Measurements from ENCODE around the gene DOCK1.

DOCK1 gene

GRCh38 chr10:126904818-126905701, at the start of gene DOCK1:
Gene DOCK1 (plus strand): TSS chr10:126905428. CDS start chr10:126905518, 90 bp downstream.
- H3K36me3 ChIP-seq, result no peaks in the 10 kb centered on the region
- no peak within 1 kb of the TSS for H3K9ac ChIP-seq
- H3K27me3 ChIP-seq, result no peaks in the 10 kb centered on the region
- H3K4me1 ChIP-seq, result no peaks in the 10 kb centered on the region
- no peak within 1 kb of the TSS for H3K4me2 ChIP-seq
- H3K27ac ChIP-seq, result no peak within 1 kb of the TSS
- no peak within 1 kb of the TSS for H3K4me3 ChIP-seq
- H3K9me3 ChIP-seq, result peaks cover 25% of the 10 kb centered on the region
- no peak for TF ChIP-seq Cebpa-rat (IDR thresholded peaks at IDR 0.05)
- H4K20me1 ChIP-seq, result no peaks in the 10 kb centered on the region

DNA sequence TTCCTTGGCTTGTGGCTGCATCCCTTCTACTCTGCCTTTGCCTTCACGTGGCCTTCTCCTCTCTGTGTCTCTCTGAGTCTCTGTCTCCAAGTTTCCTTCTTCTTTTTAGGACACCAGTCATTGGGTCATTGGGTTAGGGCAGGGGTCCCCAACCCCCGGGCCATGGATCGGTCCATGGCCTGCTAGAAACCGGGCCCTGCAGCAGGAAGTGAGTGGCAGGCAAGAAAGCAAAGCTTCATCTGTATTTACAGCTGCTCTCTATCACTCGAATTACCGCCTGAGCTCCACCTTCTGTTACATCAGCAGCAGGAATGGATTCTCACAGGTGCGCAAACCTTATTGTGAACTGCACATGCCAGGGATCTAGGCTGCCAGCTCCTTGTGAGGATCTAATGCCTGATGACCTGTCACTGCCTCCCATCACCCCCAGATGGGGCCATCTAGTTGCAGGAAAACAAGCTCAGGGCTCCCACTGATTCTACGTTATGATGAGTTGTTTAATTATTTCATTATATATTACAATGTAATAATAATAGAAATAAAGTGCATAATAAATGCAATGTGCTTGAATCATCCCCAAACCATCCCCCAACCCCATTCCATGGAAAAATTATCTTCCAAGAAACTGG, 47.9 kb upstream of the DOCK1 start:
- Histone ChIP-seq H3K27me3 (no peaks in the 10 kb centered on the region), H4K20me1 (no peaks in the 10 kb centered on the region), H3K27ac (no peak overlapping the region)

DNA sequence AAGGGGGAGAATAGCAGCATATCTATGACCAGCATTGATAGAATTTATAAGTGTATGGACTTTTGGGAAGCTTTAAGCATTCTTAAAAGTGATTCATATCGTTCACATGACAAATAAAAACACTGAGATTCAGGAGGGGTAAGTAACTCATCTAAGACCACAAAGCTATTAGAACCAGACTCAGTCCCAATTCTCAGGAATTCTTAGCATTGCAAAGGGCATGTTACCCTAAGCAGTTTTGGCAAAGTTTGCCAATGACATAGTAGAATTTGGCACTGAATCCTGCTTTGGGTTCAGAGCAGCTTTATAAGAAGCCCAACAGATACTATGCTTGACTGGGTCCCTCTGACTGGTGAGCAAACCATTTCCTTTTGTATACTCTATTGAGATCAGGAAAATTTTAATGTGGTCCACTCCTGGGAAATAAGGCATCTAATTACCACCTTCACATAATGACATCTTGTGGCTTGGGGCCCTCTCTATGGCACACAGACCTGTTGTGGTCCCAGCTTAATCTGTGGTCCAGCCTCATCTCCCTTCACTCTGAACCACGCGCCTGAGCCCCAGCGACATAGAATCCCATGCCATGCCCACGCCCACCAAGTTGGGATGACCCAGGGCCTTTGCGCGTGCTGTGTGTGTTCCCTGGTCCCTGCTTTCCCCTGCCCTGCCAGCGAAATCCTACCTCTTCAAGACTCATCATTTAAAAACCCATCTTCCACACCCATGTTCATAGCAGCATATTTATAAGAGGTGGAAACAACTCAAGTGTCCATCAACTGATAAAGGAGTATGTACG, 37.5 kb upstream of the DOCK1 start:
- Histone ChIP-seq H3K27me3 (no peaks in the 10 kb centered on the region), H4K20me1 (no peaks in the 10 kb centered on the region), H3K4me2 (no peak overlapping the region), H3K27ac (no peak overlapping the region), H3K9me3 (no peaks in the 10 kb centered on the region), H3K4me3 (no peak overlapping the region), H3K4me1 (peaks cover 5% of the 10 kb centered on the region), H3K9ac (no peak overlapping the region), H3K36me3 (no peaks in the 10 kb centered on the region)
- no peak for TF ChIP-seq Cebpa-rat (IDR thresholded peaks at IDR 0.05)

More for the DNA sequence above, 47.9 kb upstream of the DOCK1 start:
- Histone ChIP-seq H3K9me3 (no peaks in the 10 kb centered on the region), H3K4me3 (no peak overlapping the region), H3K4me2 (no peak overlapping the region), H3K4me1 (no peaks in the 10 kb centered on the region), H3K9ac (no peak overlapping the region), H3K36me3 (no peaks in the 10 kb centered on the region)
- no peak for TF ChIP-seq Cebpa-rat (IDR thresholded peaks at IDR 0.05)

- Histone ChIP-seq H3K36me3 (no peaks in the 10 kb centered on the region), H3K27me3 (no peaks in the 10 kb centered on the region), H3K27ac (no peak overlapping the region), H3K4me1 (peaks cover 11% of the 10 kb centered on the region), H3K9me3 (no peaks in the 10 kb centered on the region), H3K4me3 (no peak overlapping the region), H3K4me2 (no peak overlapping the region), H3K9ac (no peak overlapping the region), H4K20me1 (no peaks in the 10 kb centered on the region)
- no peak for TF ChIP-seq Cebpa-rat (IDR thresholded peaks at IDR 0.05)
These were observed 36.9 kb upstream of the DOCK1 start for GRCh38 chr10:126868371-126868770.

DNA sequence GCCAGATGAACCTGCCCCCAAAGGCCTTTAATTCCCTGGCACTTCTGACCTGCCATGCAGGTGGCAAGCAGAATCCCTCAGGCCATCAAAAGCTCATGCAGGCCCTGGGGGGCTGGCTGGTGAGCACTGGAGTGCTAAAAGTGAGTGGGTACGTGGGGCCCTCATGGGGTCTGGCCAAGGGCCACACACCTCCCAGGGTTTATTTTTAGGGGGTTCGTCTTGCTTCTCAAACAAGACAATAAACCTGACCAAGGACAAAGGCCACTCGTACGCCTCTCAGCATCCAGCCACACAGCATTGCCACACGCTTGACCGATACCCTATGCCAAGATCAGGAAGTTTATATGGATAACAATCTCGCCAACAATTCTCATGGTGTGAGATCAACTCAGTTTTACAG, 33.1 kb upstream of the DOCK1 start:
- H3K4me1 ChIP-seq, result peaks cover 11% of the 10 kb centered on the region
- no peak overlapping the region for H3K4me2 ChIP-seq
- no peaks in the 10 kb centered on the region for H3K27me3 ChIP-seq
- H4K20me1 ChIP-seq, result no peaks in the 10 kb centered on the region
- H3K4me3 ChIP-seq, result no peak overlapping the region
- TF ChIP-seq Cebpa-rat (IDR thresholded peaks at IDR 0.05), result no peak
- H3K9me3 ChIP-seq, result no peaks in the 10 kb centered on the region
- H3K27ac ChIP-seq, result no peak overlapping the region
- H3K36me3 ChIP-seq, result no peaks in the 10 kb centered on the region
- no peak overlapping the region for H3K9ac ChIP-seq

DNA sequence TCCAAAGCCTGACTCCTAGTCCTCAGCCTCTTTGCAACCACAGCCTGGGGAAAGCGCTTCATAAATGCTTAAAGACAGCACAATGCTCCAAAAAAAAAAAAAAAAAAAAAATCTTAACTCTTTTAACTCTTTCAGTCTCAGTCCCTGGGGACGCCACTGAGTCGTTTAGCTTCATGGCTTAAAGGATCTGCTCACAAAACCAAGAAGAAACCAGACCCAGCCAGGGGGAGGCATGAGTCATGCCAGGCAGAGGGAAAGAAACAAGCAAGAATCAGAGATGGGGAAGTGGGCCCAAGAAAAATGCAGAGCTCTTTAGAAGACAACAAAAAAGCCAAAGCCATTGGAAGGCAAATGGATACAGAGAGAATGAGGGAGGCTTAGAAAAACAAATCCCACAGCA, 32.5 kb upstream of the DOCK1 start:
- Histone ChIP-seq H3K4me1 (peaks cover 11% of the 10 kb centered on the region), H4K20me1 (no peaks in the 10 kb centered on the region), H3K4me2 (no peak overlapping the region), H3K27me3 (no peaks in the 10 kb centered on the region), H3K27ac (no peak overlapping the region), H3K4me3 (no peak overlapping the region), H3K36me3 (no peaks in the 10 kb centered on the region), H3K9ac (no peak overlapping the region), H3K9me3 (no peaks in the 10 kb centered on the region)
- TF ChIP-seq Cebpa-rat (IDR thresholded peaks at IDR 0.05), result no peak

DNA sequence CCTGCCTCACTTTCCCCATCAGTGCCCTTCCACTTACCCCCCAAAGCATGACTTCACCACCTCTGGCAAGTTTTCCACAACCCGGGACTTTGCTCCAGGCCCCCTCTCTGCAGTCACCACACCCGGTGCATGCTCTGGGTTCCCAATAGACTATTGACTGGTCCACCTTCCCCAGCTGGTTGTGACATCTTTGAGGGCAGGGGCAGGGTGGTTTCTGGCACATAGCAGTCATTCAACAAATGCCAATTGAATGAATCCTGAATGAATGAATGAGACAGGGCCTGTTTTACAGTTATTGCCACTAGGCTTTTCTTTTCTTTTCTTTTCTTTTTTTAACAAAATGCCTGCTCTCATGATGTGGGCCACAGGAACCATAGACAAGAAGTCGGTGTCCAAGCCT, 28.8 kb upstream of the DOCK1 start:
- no peaks in the 10 kb centered on the region for H4K20me1 ChIP-seq
- H3K36me3 ChIP-seq, result no peaks in the 10 kb centered on the region
- TF ChIP-seq Cebpa-rat (IDR thresholded peaks at IDR 0.05), result no peak
- H3K4me2 ChIP-seq, result no peak overlapping the region
- H3K4me1 ChIP-seq, result peaks cover 11% of the 10 kb centered on the region
- H3K27ac ChIP-seq, result no peak overlapping the region
- H3K4me3 ChIP-seq, result no peak overlapping the region
- no peaks in the 10 kb centered on the region; the same call in 1 of the 2 replicates for H3K9me3 ChIP-seq
- H3K27me3 ChIP-seq, result no peaks in the 10 kb centered on the region
- H3K9ac ChIP-seq, result no peak overlapping the region

- Histone ChIP-seq H3K27me3 (no peaks in the 10 kb centered on the region), H3K36me3 (no peaks in the 10 kb centered on the region), H3K4me3 (no peak overlapping the region), H3K27ac (no peak overlapping the region), H3K9me3 (no peaks in the 10 kb centered on the region; the same call in 1 of the 2 replicates), H3K9ac (no peak overlapping the region), H3K4me1 (peaks cover 10% of the 10 kb centered on the region), H3K4me2 (no peak overlapping the region), H4K20me1 (no peaks in the 10 kb centered on the region)
- no peak for TF ChIP-seq Cebpa-rat (IDR thresholded peaks at IDR 0.05)
These were observed 27.8 kb upstream of the DOCK1 start for GRCh38 chr10:126877390-126877789.

- Histone ChIP-seq H3K9me3 (no peaks in the 10 kb centered on the region; the same call in 1 of the 2 replicates), H3K36me3 (no peaks in the 10 kb centered on the region), H3K4me3 (no peak overlapping the region), H3K4me1 (no peaks in the 10 kb centered on the region), H3K9ac (no peak overlapping the region), H3K27ac (no peak overlapping the region), H4K20me1 (no peaks in the 10 kb centered on the region), H3K4me2 (no peak overlapping the region), H3K27me3 (no peaks in the 10 kb centered on the region)
- TF ChIP-seq Cebpa-rat (IDR thresholded peaks at IDR 0.05), result no peak
These were observed 26.6 kb upstream of the DOCK1 start for GRCh38 chr10:126878594-126878993.
